ENCODE measurements around the gene FLNC. TPM values are rescaled to one million over a fixed set of nuclear protein-coding genes. Genes with fewer than 3 reads are reported as not detected.

Gene FLNC
- total and polyA plus RNA-seq, 2 donors (not counting 1 experiment from before 2014, with no cell fraction given): 0.01 TPM; not detected in 1

- no peak overlapping the region for H2AFZ ChIP-seq (ENCODE audit: insufficient read depth, low read depth, low read length, poor library complexity, severe bottlenecking)
- H3K9me3 Mint-ChIP-seq (ENCODE audit: insufficient read depth): no peaks in the 10 kb centered on the region
- peaks cover 4% of the 10 kb centered on the region for H3K4me1 Mint-ChIP-seq
- no peaks in the 10 kb centered on the region for H3K79me2 ChIP-seq (ENCODE audit: control insufficient read depth, insufficient read depth, low read length)
- H3K4me3 ChIP-seq (ENCODE audit: control extremely low read depth in 1 of 5, extremely low read depth in 1 of 5, insufficient read depth in 1 of 5, low read depth in 2 of 5, low read length in 4 of 5): no peak overlapping the region
- CTCF ChIA-PET: interaction anchor here (2.0 to 2.9 kb wide), 3 partner anchors 22 to 249 kb away, joined by 7 to 21 read pairs (median 17); partner anchors contain the start of gene ATP6V1F
- no peaks in the 10 kb centered on the region for H3K27me3 Mint-ChIP-seq
- intact Hi-C loops (cut with micrococcal nuclease): no loop called here
- H3K9ac ChIP-seq (ENCODE audit: low read length): no peak overlapping the region
- no peaks in the 10 kb centered on the region for H4K20me1 ChIP-seq (ENCODE audit: control insufficient read depth, insufficient read depth, low read length, poor library complexity, severe bottlenecking)
- H3K36me3 ChIP-seq (replicated peaks in 1 of 2; ENCODE audit: control extremely low read depth in 1 of 2, control insufficient read depth in 1 of 2, extremely low read depth in 1 of 2, insufficient read depth in 2 of 2, low read length in 1 of 2): no peaks in the 10 kb centered on the region
- no peak overlapping the region for H3K4me2 ChIP-seq (replicated peaks; ENCODE audit: low read depth, low read length, poor library complexity, severe bottlenecking)
- peak; percentile 55 for DNase-seq
- POLR2A ChIA-PET: no interaction called here
- no peak for TF ChIP-seq EZH2 (IDR thresholded peaks at IDR 0.05; ENCODE audit: borderline replicate concordance, insufficient read depth, low read depth, low read length, poor library complexity, severe bottlenecking)
- no peak for TF ChIP-seq CTCF (IDR thresholded peaks at IDR 0.05)
- no peak overlapping the region for H3K27ac Mint-ChIP-seq
- H3K4me3 Mint-ChIP-seq: no peak overlapping the region
- no peaks in the 10 kb centered on the region for H3K27me3 ChIP-seq (replicated peaks in 1 of 4; ENCODE audit: control extremely low read depth in 1 of 4, control insufficient read depth in 3 of 4, insufficient read depth in 4 of 4, low read length in 3 of 4)
- 87% methylated on average over 17 of the region's 17 CpGs for WGBS (ENCODE audit: insufficient coverage)
- H3K4me1 ChIP-seq (ENCODE audit: control insufficient read depth in 2 of 2, insufficient read depth in 2 of 2, low read length in 2 of 2): peaks cover 0 to 11% of the 10 kb centered on the region in 2 donors
- ATAC-seq (ENCODE audit: low read depth): peak; percentile 41
- no peaks in the 10 kb centered on the region for H3K9me3 ChIP-seq (ENCODE audit: control extremely low read depth in 1 of 3, control insufficient read depth in 2 of 3, insufficient read depth in 1 of 3, low read length in 2 of 3)
- H3K27ac ChIP-seq (ENCODE audit: low read length in 2 of 2): no peak overlapping the region
Measured at GRCh38 chr7:128841171-128841690, 11.0 kb downstream of the FLNC start.

GRCh38 chr7:128841921-128842673 is 11.9 kb downstream of the FLNC start:
- no peaks in the 10 kb centered on the region for H3K79me2 ChIP-seq (ENCODE audit: control insufficient read depth, insufficient read depth, low read length)
- ChIA-PET POLR2A (no interaction called here), CTCF (interaction anchor here (0.9 to 2.9 kb wide), 8 partner anchors 21 to 248 kb away, joined by 3 to 21 read pairs (median 4); partner anchors contain the start of genes ATP6V1F and CCDC136)
- DNase-seq (peak; percentile 74), ATAC-seq (ENCODE audit: low read depth) (peak; percentile 61)
- H3K4me3 Mint-ChIP-seq: no peak overlapping the region
- no peaks in the 10 kb centered on the region for H3K36me3 ChIP-seq (replicated peaks in 1 of 2; ENCODE audit: control extremely low read depth in 1 of 2, control insufficient read depth in 1 of 2, extremely low read depth in 1 of 2, insufficient read depth in 2 of 2, low read length in 1 of 2)
- 48% methylated on average over 35 of the region's 35 CpGs for WGBS (ENCODE audit: insufficient coverage)
- no peak for TF ChIP-seq EZH2 (IDR thresholded peaks at IDR 0.05; ENCODE audit: borderline replicate concordance, insufficient read depth, low read depth, low read length, poor library complexity, severe bottlenecking)
- peak; percentile 81 for TF ChIP-seq CTCF (IDR thresholded peaks at IDR 0.05)
- intact Hi-C loops (cut with micrococcal nuclease): loop anchor here (1.0 to 2.0 kb wide), 2 partner anchors 41 to 249 kb away; no protein-coding TSS in a partner anchor
- no peaks in the 10 kb centered on the region for H3K27me3 ChIP-seq (replicated peaks in 1 of 4; ENCODE audit: control extremely low read depth in 1 of 4, control insufficient read depth in 3 of 4, insufficient read depth in 4 of 4, low read length in 3 of 4)
- no peaks in the 10 kb centered on the region for H3K9me3 ChIP-seq (ENCODE audit: control extremely low read depth in 1 of 3, control insufficient read depth in 2 of 3, insufficient read depth in 1 of 3, low read length in 2 of 3)
- no peak overlapping the region for H3K27ac ChIP-seq (ENCODE audit: low read length in 2 of 2)
- peaks cover 0 to 11% of the 10 kb centered on the region in 2 donors for H3K4me1 ChIP-seq (ENCODE audit: control insufficient read depth in 2 of 2, insufficient read depth in 2 of 2, low read length in 2 of 2)
- no peak overlapping the region for H2AFZ ChIP-seq (ENCODE audit: insufficient read depth, low read depth, low read length, poor library complexity, severe bottlenecking)
- H3K4me1 Mint-ChIP-seq: peaks cover 4% of the 10 kb centered on the region
- H3K4me3 ChIP-seq (ENCODE audit: control extremely low read depth in 1 of 5, extremely low read depth in 1 of 5, insufficient read depth in 1 of 5, low read depth in 2 of 5, low read length in 4 of 5): no peak overlapping the region
- H3K27ac Mint-ChIP-seq: no peak overlapping the region
- H4K20me1 ChIP-seq (ENCODE audit: control insufficient read depth, insufficient read depth, low read length, poor library complexity, severe bottlenecking): no peaks in the 10 kb centered on the region
- H3K9me3 Mint-ChIP-seq (ENCODE audit: insufficient read depth): no peaks in the 10 kb centered on the region
- H3K4me2 ChIP-seq (replicated peaks; ENCODE audit: low read depth, low read length, poor library complexity, severe bottlenecking): no peak overlapping the region
- H3K27me3 Mint-ChIP-seq: no peaks in the 10 kb centered on the region
- no peak overlapping the region for H3K9ac ChIP-seq (ENCODE audit: low read length)

All from B cell (primary cell).